MM.1S (cell line): ENCODE data around the gene SUPT3H.

ENCODE experiments used
- DNase-seq: peaks from one replicate; pipeline ENCODE4 v3.0.0-alpha.2; 2015
- H2AFZ ChIP-seq: fragments of 300-600 bp; sonication (generic); 2 replicates; pipeline ENCODE4 v1.6.0; 2016; ENCODE audit warnings: antibody characterized with exemption, low read length
- H3F3A ChIP-seq: fragments of 300-600 bp; sonication (generic); 2 replicates; pipeline ENCODE4 v1.6.1; 2016; ENCODE audit warnings: mild to moderate bottlenecking, antibody characterized with exemption, low read length, moderate library complexity, mixed read lengths; ENCODE audit not compliant: insufficient read depth
- H3K27ac ChIP-seq: fragments of 300-600 bp; sonication (generic); 2 replicates; pipeline ENCODE4 v1.5.1; 2016; ENCODE audit warnings: mild to moderate bottlenecking, low read length
- H3K27me3 ChIP-seq: fragments of 300-600 bp; sonication (generic); replicated peaks from 2 replicates; pipeline ENCODE4 v1.6.0; 2016; ENCODE audit warnings: low read length; ENCODE audit not compliant: insufficient read depth
- H3K36me3 ChIP-seq: fragments of 300-600 bp; sonication (generic); replicated peaks from 2 replicates; pipeline ENCODE4 v1.6.1; 2016; ENCODE audit warnings: mild to moderate bottlenecking, low read length, mixed read lengths; ENCODE audit not compliant: insufficient read depth
- H3K4me1 ChIP-seq: fragments of 300-600 bp; sonication (generic); 2 replicates; pipeline ENCODE4 v1.6.1; 2016; ENCODE audit warnings: low read length, mixed read lengths
- H3K4me2 ChIP-seq: fragments of 300-600 bp; sonication (generic); 2 replicates; pipeline ENCODE4 v1.6.0; 2016; ENCODE audit warnings: low read depth, low read length
- H3K4me3 ChIP-seq: fragments of 300-600 bp; sonication (generic); 2 replicates; pipeline ENCODE4 v1.5.1; 2016; ENCODE audit warnings: low read length, mixed read lengths
- H3K79me2 ChIP-seq: fragments of 300-600 bp; sonication (generic); 2 replicates; pipeline ENCODE4 v1.6.1; 2016; ENCODE audit warnings: mixed run types, low read length, mixed read lengths
- H3K9ac ChIP-seq: fragments of 300-600 bp; sonication (generic); 2 replicates; pipeline ENCODE4 v1.6.1; 2016; ENCODE audit warnings: low read length, mixed read lengths
- H3K9me2 ChIP-seq: fragments of 300-600 bp; sonication (generic); replicated peaks from 2 replicates; pipeline ENCODE4 v1.6.1; 2016; ENCODE audit warnings: mild to moderate bottlenecking, low read length, mixed read lengths; ENCODE audit not compliant: insufficient read depth
- H3K9me3 ChIP-seq: fragments of 300-600 bp; sonication (generic); replicated peaks from 2 replicates; pipeline ENCODE4 v1.6.1; 2016; ENCODE audit warnings: mild to moderate bottlenecking, low read length, mixed read lengths; ENCODE audit not compliant: insufficient read depth
- H4K20me1 ChIP-seq: fragments of 300-600 bp; sonication (generic); 2 replicates; pipeline ENCODE4 v1.6.1; 2016; ENCODE audit warnings: mild to moderate bottlenecking, low read length, moderate library complexity, mixed read lengths; ENCODE audit not compliant: insufficient read depth
- EZH2 ChIP-seq: fragments of 300-600 bp; sonication (generic); optimal IDR thresholded peaks from 2 replicates; pipeline ENCODE3; 2017; ENCODE audit warnings: low read depth, mild to moderate bottlenecking, antibody characterized with exemption, low read length, mixed read lengths
- EZH2phosphoT487 ChIP-seq: fragments of 300-600 bp; sonication (generic); IDR thresholded peaks from 2 replicates; pipeline ENCODE4 v1.6.1; 2018; ENCODE audit warnings: antibody characterized with exemption, low read length
- TF ChIP-seq, protein P1 (sequence below): fragments of 300-600 bp; sonication (generic); IDR thresholded peaks from 2 replicates; pipeline ENCODE4 v1.5.1; 2016; ENCODE audit warnings: antibody characterized with exemption, low read length, mixed read lengths

The SUPT3H gene

DNA sequence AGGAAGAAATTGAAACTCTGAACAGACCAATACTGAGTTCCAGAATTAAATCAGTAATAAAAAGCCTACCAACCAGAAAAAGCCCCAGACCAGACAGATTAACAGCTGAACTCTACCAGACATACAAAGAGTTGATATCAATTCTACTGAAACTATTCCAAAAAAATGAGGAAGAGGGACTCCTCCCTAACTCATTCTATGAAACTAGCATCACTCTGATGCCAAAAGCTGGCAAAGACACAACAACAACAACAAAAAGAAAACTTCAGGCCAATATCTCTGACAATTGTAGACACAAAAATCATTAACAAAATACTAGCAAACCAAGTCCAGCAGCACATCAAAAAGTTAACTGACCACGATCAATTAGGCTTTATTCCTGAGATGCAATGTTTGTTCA is 295.6 kb downstream of the SUPT3H start:
- no peaks in the 10 kb centered on the region for H3K4me1 ChIP-seq
- no peak for TF ChIP-seq EZH2phosphoT487
- TF ChIP-seq EZH2, result no peak
- TF ChIP-seq, protein P1, sequence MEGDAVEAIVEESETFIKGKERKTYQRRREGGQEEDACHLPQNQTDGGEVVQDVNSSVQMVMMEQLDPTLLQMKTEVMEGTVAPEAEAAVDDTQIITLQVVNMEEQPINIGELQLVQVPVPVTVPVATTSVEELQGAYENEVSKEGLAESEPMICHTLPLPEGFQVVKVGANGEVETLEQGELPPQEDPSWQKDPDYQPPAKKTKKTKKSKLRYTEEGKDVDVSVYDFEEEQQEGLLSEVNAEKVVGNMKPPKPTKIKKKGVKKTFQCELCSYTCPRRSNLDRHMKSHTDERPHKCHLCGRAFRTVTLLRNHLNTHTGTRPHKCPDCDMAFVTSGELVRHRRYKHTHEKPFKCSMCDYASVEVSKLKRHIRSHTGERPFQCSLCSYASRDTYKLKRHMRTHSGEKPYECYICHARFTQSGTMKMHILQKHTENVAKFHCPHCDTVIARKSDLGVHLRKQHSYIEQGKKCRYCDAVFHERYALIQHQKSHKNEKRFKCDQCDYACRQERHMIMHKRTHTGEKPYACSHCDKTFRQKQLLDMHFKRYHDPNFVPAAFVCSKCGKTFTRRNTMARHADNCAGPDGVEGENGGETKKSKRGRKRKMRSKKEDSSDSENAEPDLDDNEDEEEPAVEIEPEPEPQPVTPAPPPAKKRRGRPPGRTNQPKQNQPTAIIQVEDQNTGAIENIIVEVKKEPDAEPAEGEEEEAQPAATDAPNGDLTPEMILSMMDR, result no peak
- no peaks in the 10 kb centered on the region for H3K27me3 ChIP-seq
- no peak overlapping the region for H3K4me3 ChIP-seq
- H3K9me2 ChIP-seq, result no peaks in the 10 kb centered on the region
- H3K27ac ChIP-seq, result no peak overlapping the region
- H4K20me1 ChIP-seq, result no peaks in the 10 kb centered on the region
- no peak overlapping the region for H3K9ac ChIP-seq
- no peaks in the 10 kb centered on the region for H3K79me2 ChIP-seq
- no peak overlapping the region for H3K4me2 ChIP-seq
- H2AFZ ChIP-seq, result no peak overlapping the region
- no peaks in the 10 kb centered on the region for H3F3A ChIP-seq
- H3K36me3 ChIP-seq, result no peaks in the 10 kb centered on the region
- DNase-seq, result no peak
- H3K9me3 ChIP-seq, result no peaks in the 10 kb centered on the region

DNA sequence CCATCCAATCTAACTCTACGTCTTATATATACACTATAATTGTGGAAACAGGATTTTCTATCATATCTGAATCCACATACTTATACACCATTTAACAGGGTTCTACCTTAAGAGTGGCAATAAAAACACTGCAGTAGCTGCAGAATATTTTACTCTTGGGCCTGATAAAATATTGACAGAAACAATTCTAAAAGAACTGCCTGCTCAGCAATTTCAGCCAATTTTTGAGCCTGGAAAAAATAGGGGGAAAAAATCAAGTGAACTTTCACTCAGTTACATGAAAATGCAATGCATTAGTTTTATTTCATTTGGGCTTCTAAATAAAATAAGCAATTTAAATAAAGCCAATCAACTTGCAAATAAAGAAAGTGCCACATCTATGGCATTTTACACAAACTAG is 296.1 kb downstream of the SUPT3H start:
- TF ChIP-seq EZH2 (no peak), EZH2phosphoT487 (no peak)
- TF ChIP-seq, protein P1, result no peak
- Histone ChIP-seq H3K36me3 (no peaks in the 10 kb centered on the region), H3K9me2 (no peaks in the 10 kb centered on the region), H2AFZ (no peak overlapping the region), H3F3A (no peaks in the 10 kb centered on the region), H3K4me1 (no peaks in the 10 kb centered on the region), H3K9ac (no peak overlapping the region), H3K27me3 (no peaks in the 10 kb centered on the region), H3K4me2 (no peak overlapping the region), H3K27ac (no peak overlapping the region), H3K9me3 (no peaks in the 10 kb centered on the region), H3K79me2 (no peaks in the 10 kb centered on the region), H3K4me3 (no peak overlapping the region), H4K20me1 (no peaks in the 10 kb centered on the region)
- DNase-seq, result no peak

DNA sequence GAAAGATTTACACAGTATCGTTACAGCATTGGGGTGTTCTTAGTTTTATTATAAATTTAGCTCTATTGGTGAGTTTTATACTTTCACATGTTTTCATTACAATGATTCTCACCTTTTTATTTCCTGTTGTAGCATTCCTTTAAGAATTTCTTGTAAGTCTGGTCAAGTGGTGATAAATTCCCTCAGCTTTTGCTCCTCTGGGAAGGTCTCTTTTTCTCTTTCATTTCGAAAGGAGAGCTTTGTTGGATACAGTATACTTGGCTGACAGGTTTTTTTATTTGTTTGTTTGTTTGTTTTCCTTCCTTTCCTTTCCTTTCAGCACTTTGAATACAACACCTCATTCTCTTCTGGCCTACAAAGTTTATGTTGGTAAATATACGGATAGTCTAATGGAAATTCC is 299.3 kb downstream of the SUPT3H start:
- H3F3A ChIP-seq, result no peaks in the 10 kb centered on the region
- no peaks in the 10 kb centered on the region for H4K20me1 ChIP-seq
- H3K4me1 ChIP-seq, result no peaks in the 10 kb centered on the region
- H3K9me3 ChIP-seq, result no peaks in the 10 kb centered on the region
- no peak overlapping the region for H2AFZ ChIP-seq
- TF ChIP-seq EZH2 (no peak), EZH2phosphoT487 (no peak)
- TF ChIP-seq, protein P1, result no peak
- H3K36me3 ChIP-seq, result no peaks in the 10 kb centered on the region
- no peaks in the 10 kb centered on the region for H3K9me2 ChIP-seq
- H3K27ac ChIP-seq, result no peak overlapping the region
- H3K9ac ChIP-seq, result no peak overlapping the region
- H3K27me3 ChIP-seq, result no peaks in the 10 kb centered on the region
- no peak for DNase-seq
- no peak overlapping the region for H3K4me2 ChIP-seq
- H3K79me2 ChIP-seq, result no peaks in the 10 kb centered on the region
- H3K4me3 ChIP-seq, result no peak overlapping the region
